Caco-2 (cell line): ENCODE measurements around the gene ZNF341. TPM values are rescaled to one million over a fixed set of nuclear protein-coding genes. Genes with fewer than 3 reads are reported as not detected.

Experiments
- BruUV-seq: library from RNA; stranded (reverse); fragments of 400-500 nt; replicated peaks from 2 replicates; lab custom pipeline; 2021; lab: Mats Ljungman, UMichigan
- CTCF ChIA-PET: fragments of 300-600 bp; sonication (Branson Sonifier 250); formaldehyde crosslinking; loops from one replicate; lab custom pipeline; 2022; ENCODE audit warnings: antibody characterized with exemption; lab: Charles Lee
- POLR2A ChIA-PET: fragments of 300-600 bp; sonication (Branson Sonifier 250); formaldehyde crosslinking; loops from one replicate; lab custom pipeline; 2022; ENCODE audit warnings: antibody characterized with exemption; lab: Charles Lee
- DNase-seq, 2 experiments: peaks; one replicate each; pipeline versions ENCODE4 v3.0.0 to v3.0.0-alpha.2; 2020 to 2022
- H3K27me3 ChIP-seq: replicated peaks from 2 replicates; pipeline ENCODE4 v1.6.0; 2011; ENCODE audit warnings: low read length; ENCODE audit not compliant: control insufficient read depth, insufficient read depth
- H3K36me3 ChIP-seq: 2 replicates; pipeline ENCODE4 v1.5.1; 2011; ENCODE audit warnings: low read length; ENCODE audit not compliant: control insufficient read depth, insufficient read depth
- H3K4me1 ChIP-seq: fragments of 250-450 bp; sonication (Bioruptor Pico); 2 replicates; pipeline ENCODE4 v1.5.1; 2020; ENCODE audit warnings: mild to moderate bottlenecking
- H3K4me3 ChIP-seq: 2 replicates; pipeline ENCODE4 v1.5.1; 2011; ENCODE audit warnings: low read depth, mild to moderate bottlenecking, control low read depth, low read length
- H3K9me3 ChIP-seq: fragments of 250-450 bp; sonication (Bioruptor Pico); 2 replicates; pipeline ENCODE4 v1.5.1; 2020; ENCODE audit warnings: mild to moderate bottlenecking, moderate library complexity
- H3K27ac Mint-ChIP-seq: one replicate; pipeline ENCODE4 v1.8.0; 2022; ENCODE audit warnings: mixed read lengths; ENCODE audit not compliant: unreplicated experiment
- H3K27me3 Mint-ChIP-seq: one replicate; pipeline ENCODE4 v1.8.0; 2022; ENCODE audit warnings: mixed read lengths; ENCODE audit not compliant: insufficient read depth, unreplicated experiment
- H3K36me3 Mint-ChIP-seq: one replicate; pipeline ENCODE4 v1.8.0; 2022; ENCODE audit warnings: mild to moderate bottlenecking, mixed read lengths; ENCODE audit not compliant: insufficient read depth, unreplicated experiment
- H3K4me1 Mint-ChIP-seq: one replicate; pipeline ENCODE4 v1.8.0; 2022; ENCODE audit warnings: low read depth, mixed read lengths; ENCODE audit not compliant: unreplicated experiment
- H3K4me3 Mint-ChIP-seq: one replicate; pipeline ENCODE4 v1.8.0; 2022; ENCODE audit warnings: mild to moderate bottlenecking, moderate library complexity, mixed read lengths; ENCODE audit not compliant: unreplicated experiment
- H3K9me3 Mint-ChIP-seq: one replicate; pipeline ENCODE4 v1.8.0; 2022; ENCODE audit warnings: mixed read lengths; ENCODE audit not compliant: unreplicated experiment
- CTCF ChIP-seq, 2 experiments: fragments of 200-600 bp in 1 of 2; IDR thresholded peaks; 1 replicate in 1 of 2; 2 replicates in 1 of 2; pipeline versions ENCODE4 v1.5.1 to v1.8.0; 2011 to 2022; ENCODE audit warnings: antibody characterized with exemption in 1 of 2, control low read depth in 1 of 2, inconsistent platforms in 1 of 2, low read depth in 1 of 2, low read length in 1 of 2, mild to moderate bottlenecking in 1 of 2, moderate library complexity in 1 of 2; ENCODE audit not compliant: insufficient read depth in 1 of 2, severe bottlenecking in 1 of 2, unreplicated experiment in 1 of 2
- intact Hi-C: fragments of 100-400 bp; cut with micrococcal nuclease; formaldehyde crosslinking; loops from one replicate; pipeline ENCODE4 v1.10.0; 2022; ENCODE audit not compliant: unreplicated experiment
- total RNA-seq: library from RNA; stranded (reverse); gene quantifications from 2 replicates; pipeline ENCODE4 v1.2.3, GENCODE V29; 2022

ZNF341 gene
- total RNA-seq, 1 experiment from 2014 or later, result 2.9 TPM

- ChIA-PET POLR2A (interaction anchor here (2.6 to 2.8 kb wide), 3 partner anchors 12 to 287 kb away, joined by 19 to 39 read pairs (median 20); partner anchors contain the start of genes CHMP4B, EIF2S2 and RALY), CTCF (interaction anchor here (0.6 kb wide), 1 partner anchor 173 kb away, joined by 3 read pairs; no protein-coding TSS in a partner anchor)
- H3K36me3 ChIP-seq, result no peaks in the 10 kb centered on the region
- BruUV-seq, result no TSS peak
- peaks cover 55% of the 10 kb centered on the region for H3K4me1 ChIP-seq
- intact Hi-C loops, result no loop called here
- no peak overlapping the region for H3K4me3 Mint-ChIP-seq
- no peak overlapping the region for H3K4me3 ChIP-seq
- peak overlapping the region; percentile 80 for H3K27ac Mint-ChIP-seq
- H3K9me3 Mint-ChIP-seq, result no peaks in the 10 kb centered on the region
- H3K9me3 ChIP-seq, result no peaks in the 10 kb centered on the region
- no peak for TF ChIP-seq CTCF (IDR thresholded peaks at IDR 0.05; ENCODE audit: insufficient read depth in 1 of 2, low read depth in 1 of 2, low read length in 1 of 2, severe bottlenecking in 1 of 2, unreplicated experiment in 1 of 2)
- no peaks in the 10 kb centered on the region for H3K27me3 Mint-ChIP-seq
- peaks cover 61% of the 10 kb centered on the region for H3K4me1 Mint-ChIP-seq
- DNase-seq, result no peak
- no peaks in the 10 kb centered on the region for H3K27me3 ChIP-seq
- peaks cover 17% of the 10 kb centered on the region for H3K36me3 Mint-ChIP-seq
Measured at GRCh38 chr20:33824852-33825251, 93.1 kb downstream of the ZNF341 start.

GRCh38 chr20:33825340-33826269, 93.8 kb downstream of the ZNF341 start:
- POLR2A ChIA-PET, result interaction anchor here (0.5 to 2.8 kb wide), 7 partner anchors 13 to 538 kb away, joined by 3 to 39 read pairs (median 3); partner anchors contain the start of genes CHMP4B, EIF2S2, ITCH and PXMP4
- BruUV-seq, result TSS peak; percentile 95
- intact Hi-C loops, result loop anchor here (1.0 to 2.0 kb wide), 2 partner anchors 15 to 92 kb away; partner anchors contain the start of gene CHMP4B
- no peaks in the 10 kb centered on the region for H3K27me3 Mint-ChIP-seq
- H3K4me1 ChIP-seq, result peaks cover 55% of the 10 kb centered on the region
- CTCF ChIA-PET, result interaction anchor here (0.5 to 1.8 kb wide), 8 partner anchors 14 to 637 kb away, joined by 3 to 20 read pairs (median 4); partner anchors contain the start of gene CHMP4B
- H3K9me3 Mint-ChIP-seq, result no peaks in the 10 kb centered on the region
- DNase-seq, result peak; percentile 55 to 59
- peak overlapping the region; percentile 1; the same call in 1 of the 2 replicates for H3K4me3 ChIP-seq
- no peaks in the 10 kb centered on the region for H3K36me3 ChIP-seq
- no peaks in the 10 kb centered on the region for H3K9me3 ChIP-seq
- peaks cover 60% of the 10 kb centered on the region for H3K4me1 Mint-ChIP-seq
- peak overlapping the region; percentile 43 for H3K4me3 Mint-ChIP-seq
- peaks cover 20% of the 10 kb centered on the region for H3K36me3 Mint-ChIP-seq
- peak overlapping the region; percentile 80 for H3K27ac Mint-ChIP-seq
- no peaks in the 10 kb centered on the region for H3K27me3 ChIP-seq
- no peak for TF ChIP-seq CTCF (IDR thresholded peaks at IDR 0.05; ENCODE audit: insufficient read depth in 1 of 2, low read depth in 1 of 2, low read length in 1 of 2, severe bottlenecking in 1 of 2, unreplicated experiment in 1 of 2)
